ENCODE data around the gene COMMD10. TPM values are rescaled to one million over a fixed set of nuclear protein-coding genes. Genes with fewer than 3 reads are reported as not detected.
"Not testable (repeated sequence)": the region's sequence is repeated elsewhere in the genome, so short reads cannot be mapped to it uniquely, and the experiment has no call there.

The COMMD10 gene
- total and polyA plus RNA-seq, 12 donors = 20.0 to 69.4 (median 35.0) TPM

GRCh38 chr5:116090302-116090701 lies 5.5 kb downstream of the COMMD10 start:
- peaks cover 0 to 36% of the 10 kb centered on the region in 2 donors for H3K36me3 ChIP-seq (replicated peaks in 1 of 2)
- no peak overlapping the region for H3K27ac ChIP-seq
- intact Hi-C loops (cut with DNase I) = no loop called here
- no peaks in the 10 kb centered on the region for H3K9me3 ChIP-seq (replicated peaks in 1 of 3)
- H3K4me3 ChIP-seq = no peak overlapping the region
- TF ChIP-seq POLR2A (IDR thresholded peaks at IDR 0.05) (no peak), CTCF (IDR thresholded peaks at IDR 0.05) (no peak)
- H3K27me3 ChIP-seq = no peaks in the 10 kb centered on the region
- peaks cover 0 to 7% of the 10 kb centered on the region in 2 donors for H3K4me1 ChIP-seq (replicated peaks in 1 of 2)
- DNase-seq = no peak
- WGBS, 4 donors = 95 to 98% (median 97%) methylated on average over 3 of the region's 3 CpGs

DNA sequence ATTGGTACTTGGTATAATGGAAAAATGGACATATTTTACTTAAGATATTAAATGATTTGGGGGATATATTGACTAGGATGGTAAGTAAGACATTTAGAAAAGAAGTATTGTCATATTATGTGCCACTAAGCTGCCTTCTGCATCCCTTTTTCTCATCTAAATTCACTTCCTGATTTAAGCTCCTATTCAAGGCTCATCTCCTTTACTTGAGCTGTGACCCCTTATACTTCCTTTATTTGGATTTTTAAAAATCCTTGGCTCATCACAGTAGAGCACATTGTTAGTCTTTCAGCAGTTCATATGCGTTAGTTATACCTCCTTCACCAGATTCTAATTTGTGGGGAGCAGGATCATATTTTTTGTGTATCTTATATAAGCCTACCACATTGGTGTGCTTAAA lies 6.6 kb downstream of the COMMD10 start:
- no peak for DNase-seq
- H3K27me3 ChIP-seq = no peaks in the 10 kb centered on the region
- no peaks in the 10 kb centered on the region for H3K9me3 ChIP-seq (replicated peaks in 1 of 3)
- intact Hi-C loops (cut with DNase I) = no loop called here
- no peak overlapping the region for H3K27ac ChIP-seq
- peaks cover 0 to 37% of the 10 kb centered on the region in 2 donors for H3K36me3 ChIP-seq (replicated peaks in 1 of 2)
- WGBS, 4 donors = 0 to 34% (median 1%) methylated on average over 1 of the region's 1 CpG
- no peak overlapping the region for H3K4me3 ChIP-seq
- no peak for TF ChIP-seq CTCF (IDR thresholded peaks at IDR 0.05)
- no peak for TF ChIP-seq POLR2A (IDR thresholded peaks at IDR 0.05)
- H3K4me1 ChIP-seq (replicated peaks in 1 of 2) = no peaks in the 10 kb centered on the region

- H3K27ac ChIP-seq = no peak overlapping the region
- H3K36me3 ChIP-seq (replicated peaks in 1 of 2) = peaks cover 0 to 30% of the 10 kb centered on the region in 2 donors
- no peaks in the 10 kb centered on the region for H3K9me3 ChIP-seq (replicated peaks in 1 of 3)
- DNase-seq = no peak
- WGBS, 4 donors = 93 to 95% (median 95%) methylated on average over 4 of the region's 4 CpGs
- H3K27me3 ChIP-seq = no peaks in the 10 kb centered on the region
- H3K4me1 ChIP-seq (replicated peaks in 1 of 2) = no peaks in the 10 kb centered on the region
- no peak overlapping the region for H3K4me3 ChIP-seq
- intact Hi-C loops (cut with DNase I) = no loop called here
- TF ChIP-seq CTCF (IDR thresholded peaks at IDR 0.05) = no peak
- TF ChIP-seq POLR2A (IDR thresholded peaks at IDR 0.05) = no peak
Observed at GRCh38 chr5:116097301-116097700, 12.5 kb downstream of the COMMD10 start.

DNA sequence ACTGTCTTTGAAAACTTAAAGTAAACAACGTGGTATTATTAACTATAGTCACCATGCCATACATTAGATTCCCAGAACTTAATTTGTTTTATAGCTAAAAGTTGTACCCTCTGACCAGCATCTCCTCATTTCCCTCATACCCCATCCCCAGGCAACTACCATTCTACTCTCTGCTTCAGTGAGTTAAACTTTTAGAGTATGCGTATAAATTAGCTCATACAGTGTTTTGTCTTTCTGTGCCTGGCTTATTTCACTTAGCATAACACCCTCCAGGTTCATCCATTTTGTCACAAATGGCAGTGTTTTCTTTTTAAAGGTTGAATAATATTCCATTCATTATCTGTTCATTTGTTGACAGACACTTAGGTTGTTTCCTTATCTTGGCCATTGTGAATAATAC lies 14.2 kb downstream of the COMMD10 start:
- intact Hi-C loops (cut with DNase I) = no loop called here

DNA sequence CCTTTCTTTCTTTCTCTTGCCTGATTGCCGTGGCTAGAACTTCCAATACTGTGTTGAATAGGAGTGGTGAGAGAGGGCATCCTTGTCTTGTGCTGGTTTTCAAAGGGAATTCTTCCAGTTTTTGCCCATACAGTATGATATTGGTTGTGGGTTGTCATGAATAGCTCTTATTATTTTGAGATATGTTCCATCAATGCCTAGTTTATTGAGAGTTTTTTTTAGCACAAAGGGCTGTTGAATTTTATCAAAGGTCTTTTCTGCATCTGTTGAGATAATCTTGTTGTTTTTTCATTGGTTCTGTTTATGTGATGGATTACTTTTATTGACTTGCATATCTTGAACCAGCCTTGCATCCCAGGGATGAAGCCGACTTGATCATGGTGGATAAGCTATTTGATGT lies 20.1 kb downstream of the COMMD10 start:
- H3K4me3 ChIP-seq; H3K4me1 ChIP-seq (replicated peaks in 1 of 2); H3K36me3 ChIP-seq (replicated peaks in 1 of 2); H3K27ac ChIP-seq; intact Hi-C loops (cut with DNase I); H3K27me3 ChIP-seq; H3K9me3 ChIP-seq (replicated peaks in 1 of 3); DNase-seq: not testable (repeated sequence)
- 89 to 97% (median 93%) methylated on average over 2 of the region's 2 CpGs for WGBS, 4 donors

More for the DNA sequence above, 14.2 kb downstream of the COMMD10 start:
- Histone ChIP-seq H3K27me3 (no peaks in the 10 kb centered on the region), H3K9me3 (replicated peaks in 1 of 3) (no peaks in the 10 kb centered on the region), H3K36me3 (replicated peaks in 1 of 2) (peaks cover 0 to 13% of the 10 kb centered on the region in 2 donors), H3K4me3 (no peak overlapping the region), H3K27ac (no peak overlapping the region), H3K4me1 (replicated peaks in 1 of 2) (no peaks in the 10 kb centered on the region)
- no peak for DNase-seq
- 75 to 100% (median 97%) methylated on average over 2 of the region's 2 CpGs for WGBS, 4 donors
- TF ChIP-seq POLR2A (IDR thresholded peaks at IDR 0.05) (no peak), CTCF (IDR thresholded peaks at IDR 0.05) (no peak)

All from adrenal gland (tissue), 12 donors.